A673 (cell line): ENCODE measurements around the gene SHISA2.

Source experiments
- CTCF ChIP-seq: fragments of 300-800, 200-600 bp; sonication (generic); conservative IDR thresholded peaks from 2 replicates; pipeline ENCODE4 v1.5.1; 2017; ENCODE audit warnings: low read depth, mild to moderate bottlenecking, antibody characterized with exemption, low read length, moderate library complexity, mixed read lengths
- EZH2 ChIP-seq: fragments of 200-600 bp; sonication (generic); IDR thresholded peaks from 2 replicates; pipeline ENCODE4 v1.6.1; 2017; ENCODE audit warnings: borderline replicate concordance, low read depth, mild to moderate bottlenecking, mixed read lengths, antibody characterized with exemption, low read length; ENCODE audit not compliant: poor library complexity, severe bottlenecking

GRCh38 chr13:26061256-26061655 lies 9.4 kb upstream of the SHISA2 start:
- TF ChIP-seq CTCF (no peak), EZH2 (no peak)
